IPS DF 6.9 (cell line): Measurements from ENCODE around the gene UBXN2A.
A peak's percentile ranks its signal among the peaks of the same experiment; 100 is the strongest.

Experiments used
- DNase-seq: peaks from one replicate; pipeline ENCODE4 v3.0.0-alpha.2; 2013; ENCODE audit warnings: low read depth, low spot score
- H3K27ac ChIP-seq: one replicate; pipeline ENCODE4 v1.5.1; 2013; ENCODE audit warnings: low read length, control low read depth
- H3K27me3 ChIP-seq: 2 replicates; pipeline ENCODE4 v1.6.1; 2013; ENCODE audit warnings: mild to moderate bottlenecking, low read length; ENCODE audit not compliant: control insufficient read depth, insufficient read depth
- H3K36me3 ChIP-seq: 2 replicates; pipeline ENCODE4 v1.6.1; 2013; ENCODE audit warnings: low read length; ENCODE audit not compliant: control insufficient read depth, insufficient read depth
- H3K4me1 ChIP-seq: 2 replicates; pipeline ENCODE4 v1.6.1; 2013; ENCODE audit warnings: low read length; ENCODE audit not compliant: control insufficient read depth, insufficient read depth
- H3K4me3 ChIP-seq: 2 replicates; pipeline ENCODE4 v1.5.1; 2013; ENCODE audit warnings: mild to moderate bottlenecking, low read length
- H3K9me3 ChIP-seq: 2 replicates; pipeline ENCODE4 v1.6.1; 2013; ENCODE audit warnings: low read length, inconsistent platforms; ENCODE audit not compliant: control insufficient read depth, insufficient read depth
- WGBS: extraction: QIAGEN DNeasy Blood & Tissue Kit; methylation state at CpG from one replicate; pipeline ENCODE4 v1.1.7; 2013; ENCODE audit warnings: mixed read lengths, missing lambda C conversion rate; ENCODE audit not compliant: insufficient read length, insufficient coverage; 5-methylcytosine and 5-hydroxymethylcytosine counted together

The UBXN2A gene, protein sequence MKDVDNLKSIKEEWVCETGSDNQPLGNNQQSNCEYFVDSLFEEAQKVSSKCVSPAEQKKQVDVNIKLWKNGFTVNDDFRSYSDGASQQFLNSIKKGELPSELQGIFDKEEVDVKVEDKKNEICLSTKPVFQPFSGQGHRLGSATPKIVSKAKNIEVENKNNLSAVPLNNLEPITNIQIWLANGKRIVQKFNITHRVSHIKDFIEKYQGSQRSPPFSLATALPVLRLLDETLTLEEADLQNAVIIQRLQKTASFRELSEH

GRCh38 chr2:23939987-23940717 lies at the start of gene UBXN2A:
Gene UBXN2A, plus strand, starts transcription at chr2:23940463. Its CDS starts 17,852 bp downstream, at chr2:23958315.
- Histone ChIP-seq H3K9me3 (no peaks in the 10 kb centered on the region), H3K4me1 (no peaks in the 10 kb centered on the region), H3K27me3 (no peaks in the 10 kb centered on the region), H3K4me3 (peak within 1 kb of the TSS; percentile 83; the same call in 1 of the 2 replicates), H3K36me3 (no peaks in the 10 kb centered on the region), H3K27ac (no peak within 1 kb of the TSS)
- no peak for DNase-seq
- no CpG with 5 or more reads among the region's 77 CpGs for WGBS

DNA sequence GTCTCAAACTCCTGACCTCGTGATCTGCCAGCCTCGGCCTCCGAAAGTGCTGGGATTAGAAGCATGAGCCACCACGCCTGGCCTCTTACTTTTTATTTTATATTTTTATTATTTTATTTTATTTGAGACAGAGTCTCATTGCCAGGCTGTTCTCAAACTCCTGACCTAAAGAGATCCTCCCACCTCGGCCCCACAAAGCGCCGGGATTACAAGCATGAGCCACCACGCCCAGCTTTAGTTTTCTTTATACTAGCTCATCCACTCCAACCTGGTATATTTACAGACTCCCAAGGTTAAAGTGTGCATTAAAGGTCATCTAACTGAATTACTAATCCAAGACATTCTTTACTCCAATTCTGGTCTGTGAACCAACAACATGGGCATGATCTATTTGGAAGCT lies 40.1 kb upstream of the UBXN2A start:
- no CpG with 5 or more reads among the region's 8 CpGs for WGBS
- Histone ChIP-seq H3K36me3 (no peaks in the 10 kb centered on the region), H3K27me3 (no peaks in the 10 kb centered on the region), H3K4me3 (no peak overlapping the region), H3K9me3 (no peaks in the 10 kb centered on the region), H3K4me1 (no peaks in the 10 kb centered on the region), H3K27ac (no peak overlapping the region)
- DNase-seq: no peak

DNA sequence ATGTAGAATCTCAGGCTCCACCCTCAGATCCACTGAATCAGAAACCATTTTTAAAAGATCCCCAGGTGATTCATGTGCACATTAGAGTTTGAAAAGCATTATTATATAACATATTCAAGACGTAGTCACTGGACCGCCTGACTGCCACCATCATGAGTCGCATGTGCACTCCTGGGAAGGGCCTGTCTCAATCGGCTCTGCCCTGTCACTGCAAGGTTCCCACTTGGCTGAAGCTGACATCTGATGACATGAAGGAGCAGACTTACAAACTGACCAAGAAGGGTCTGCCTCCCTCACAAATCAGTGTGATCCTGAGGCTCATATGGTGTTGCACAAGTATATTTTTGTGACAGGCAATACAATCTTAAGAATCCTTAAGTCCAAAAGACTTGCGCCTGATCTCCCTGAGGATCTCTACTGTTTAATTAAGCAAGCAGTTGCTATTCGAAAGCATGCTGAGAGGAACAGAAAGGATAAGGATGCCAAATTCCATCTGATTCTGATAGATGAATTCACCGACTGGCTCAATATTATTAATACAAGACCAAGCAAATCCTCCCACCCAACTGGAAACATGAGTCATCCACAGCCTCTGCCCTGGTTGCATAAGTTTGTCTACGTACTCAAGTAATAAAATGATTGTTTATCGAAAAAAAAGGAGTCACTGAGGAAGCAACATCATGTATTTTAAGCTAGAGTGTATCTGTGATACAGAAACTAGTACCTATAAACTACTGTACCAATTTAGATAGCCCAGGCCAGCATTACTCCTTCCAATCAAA lies 39.5 kb upstream of the UBXN2A start:
- H3K36me3 ChIP-seq: no peaks in the 10 kb centered on the region
- no peak overlapping the region for H3K4me3 ChIP-seq
- H3K27ac ChIP-seq: no peak overlapping the region
- DNase-seq: no peak
- no CpG with 5 or more reads among the region's 9 CpGs for WGBS
- H3K27me3 ChIP-seq: no peaks in the 10 kb centered on the region
- no peaks in the 10 kb centered on the region for H3K4me1 ChIP-seq
- no peaks in the 10 kb centered on the region for H3K9me3 ChIP-seq

GRCh38 chr2:23901966-23902846 lies 38.1 kb upstream of the UBXN2A start:
- H3K27me3 ChIP-seq: no peaks in the 10 kb centered on the region
- no peak overlapping the region for H3K27ac ChIP-seq
- H3K4me1 ChIP-seq: no peaks in the 10 kb centered on the region
- no CpG with 5 or more reads among the region's 6 CpGs for WGBS
- H3K36me3 ChIP-seq: no peaks in the 10 kb centered on the region
- H3K9me3 ChIP-seq: no peaks in the 10 kb centered on the region
- no peak overlapping the region for H3K4me3 ChIP-seq
- no peak for DNase-seq

GRCh38 chr2:23903034-23903433 lies 37.2 kb upstream of the UBXN2A start:
- H3K27me3 ChIP-seq: no peaks in the 10 kb centered on the region
- WGBS: no CpG with 5 or more reads among the region's 2 CpGs
- H3K27ac ChIP-seq: no peak overlapping the region
- no peak overlapping the region for H3K4me3 ChIP-seq
- no peaks in the 10 kb centered on the region for H3K36me3 ChIP-seq
- no peak for DNase-seq
- no peaks in the 10 kb centered on the region for H3K4me1 ChIP-seq
- no peaks in the 10 kb centered on the region for H3K9me3 ChIP-seq

- Histone ChIP-seq H3K4me3 (no peak overlapping the region), H3K9me3 (no peaks in the 10 kb centered on the region), H3K27me3 (no peaks in the 10 kb centered on the region), H3K36me3 (no peaks in the 10 kb centered on the region), H3K27ac (no peak overlapping the region), H3K4me1 (no peaks in the 10 kb centered on the region)
- DNase-seq: no peak
- WGBS: no CpG with 5 or more reads among the region's 1 CpG
Measured at GRCh38 chr2:23904215-23904614, 36.0 kb upstream of the UBXN2A start.

DNA sequence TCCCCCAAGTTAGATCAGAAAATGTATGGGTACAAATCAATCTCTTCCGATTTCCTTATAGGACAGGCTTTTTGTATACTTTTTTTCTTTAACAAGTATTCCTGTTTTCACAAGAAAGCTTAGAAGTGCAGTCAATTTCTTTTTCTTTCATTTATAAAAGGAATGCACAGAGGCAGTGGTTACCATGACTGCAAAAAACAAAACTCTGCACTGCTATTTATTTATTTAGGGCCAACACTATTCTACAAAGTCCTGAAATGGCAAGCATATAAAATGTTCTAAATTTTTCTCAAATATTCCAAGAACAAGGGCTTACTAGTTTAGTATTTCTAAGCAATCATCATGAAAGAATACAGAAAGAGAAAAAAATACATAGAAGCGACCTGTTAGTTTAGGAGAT lies 35.6 kb upstream of the UBXN2A start:
- H3K9me3 ChIP-seq: no peaks in the 10 kb centered on the region
- no peaks in the 10 kb centered on the region for H3K27me3 ChIP-seq
- no peak for DNase-seq
- no CpG with 5 or more reads among the region's 2 CpGs for WGBS
- no peak overlapping the region for H3K4me3 ChIP-seq
- no peak overlapping the region for H3K27ac ChIP-seq
- no peaks in the 10 kb centered on the region for H3K4me1 ChIP-seq
- no peaks in the 10 kb centered on the region for H3K36me3 ChIP-seq

DNA sequence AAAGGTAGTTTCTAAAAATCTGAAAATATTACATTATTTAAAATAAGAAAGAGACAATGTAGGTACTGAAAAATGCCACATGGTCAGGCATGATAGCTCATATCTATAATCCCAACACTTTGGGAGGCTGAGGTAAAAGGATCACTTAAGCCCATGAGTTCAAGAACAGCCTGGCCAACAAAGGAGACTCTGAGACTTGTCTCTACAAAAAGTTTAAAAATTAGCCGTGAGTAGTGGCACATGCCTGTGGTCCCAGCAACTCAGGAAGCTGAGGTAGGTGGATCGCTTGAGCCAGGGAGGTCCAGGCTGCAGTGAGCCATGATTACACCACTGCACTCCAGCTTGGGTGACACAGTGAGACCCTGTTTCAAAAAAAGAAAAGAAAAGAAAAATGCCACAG lies 35.1 kb upstream of the UBXN2A start:
- no peak for DNase-seq
- no CpG with 5 or more reads among the region's 2 CpGs for WGBS
- no peaks in the 10 kb centered on the region for H3K27me3 ChIP-seq
- no peak overlapping the region for H3K27ac ChIP-seq
- no peaks in the 10 kb centered on the region for H3K9me3 ChIP-seq
- H3K4me3 ChIP-seq: no peak overlapping the region
- no peaks in the 10 kb centered on the region for H3K36me3 ChIP-seq
- H3K4me1 ChIP-seq: no peaks in the 10 kb centered on the region

DNA sequence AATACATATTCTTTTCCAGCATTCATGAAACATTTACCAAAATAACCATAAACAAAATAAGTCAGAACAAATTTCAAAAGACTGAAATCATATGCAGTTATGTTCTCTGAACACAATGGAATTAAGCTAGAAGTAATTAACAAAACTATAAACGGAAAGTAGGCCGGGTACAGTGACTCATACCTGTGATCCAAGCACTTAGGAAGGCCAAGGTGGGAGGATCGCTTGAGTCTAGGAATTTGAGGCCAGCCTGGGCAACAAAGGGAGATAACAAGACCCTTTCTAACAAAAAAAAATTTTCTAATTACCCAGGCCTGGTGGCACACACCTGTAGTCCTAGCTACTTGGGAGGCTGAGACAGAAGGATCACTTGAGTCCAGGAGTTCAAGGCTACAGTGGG lies 28.2 kb upstream of the UBXN2A start:
- H3K9me3 ChIP-seq: no peaks in the 10 kb centered on the region
- WGBS: no CpG with 5 or more reads among the region's 3 CpGs
- DNase-seq: no peak
- no peaks in the 10 kb centered on the region for H3K36me3 ChIP-seq
- no peaks in the 10 kb centered on the region for H3K27me3 ChIP-seq
- H3K27ac ChIP-seq: no peak overlapping the region
- H3K4me1 ChIP-seq: peaks cover 2% of the 10 kb centered on the region; the same call in 1 of the 2 replicates
- no peak overlapping the region for H3K4me3 ChIP-seq

GRCh38 chr2:23915327-23915726 lies 24.9 kb upstream of the UBXN2A start:
- Histone ChIP-seq H3K27me3 (no peaks in the 10 kb centered on the region), H3K4me1 (peaks cover 2% of the 10 kb centered on the region; the same call in 1 of the 2 replicates), H3K27ac (no peak overlapping the region), H3K4me3 (no peak overlapping the region), H3K9me3 (no peaks in the 10 kb centered on the region), H3K36me3 (no peaks in the 10 kb centered on the region)
- WGBS: no CpG with 5 or more reads among the region's 7 CpGs
- DNase-seq: no peak
